Testis (tissue), 3 donors: Measurements from ENCODE around the gene NTM. TPM values are rescaled to one million over a fixed set of nuclear protein-coding genes. Genes with fewer than 3 reads are reported as not detected.

Source experiments
- DNase-seq: peaks from one replicate; pipeline ENCODE4 v3.0.0-alpha.2; 2019
- H3K27ac ChIP-seq, 2 donors: fragments of 200-600 bp; sonication (generic); one replicate each; pipeline ENCODE4 v1.5.1; 2019
- H3K27me3 ChIP-seq: fragments of 200-600 bp; sonication (generic); one replicate; pipeline ENCODE4 v1.5.1; 2019
- H3K36me3 ChIP-seq: fragments of 200-600 bp; sonication (generic); one replicate; pipeline ENCODE4 v1.5.1; 2017; ENCODE audit warnings: low read depth; ENCODE audit errors: missing control alignments
- H3K4me1 ChIP-seq: fragments of 200-600 bp; sonication (generic); one replicate; pipeline ENCODE4 v1.5.1; 2019
- H3K4me3 ChIP-seq, 2 donors: fragments of 200-600 bp; sonication (generic); one replicate each; pipeline ENCODE4 v1.5.1; 2017 to 2019
- H3K9me3 ChIP-seq: fragments of 200-600 bp; sonication (generic); one replicate; pipeline ENCODE4 v1.5.1; 2017
- CTCF ChIP-seq, 3 experiments: fragments of 450-650 bp in 2 of 3; fragments of 200-600 bp in 1 of 3; sonication (generic) in 1 of 3; IDR thresholded peaks; one replicate each; pipeline ENCODE4 v1.5.1; 2016 to 2019; ENCODE audit warnings: antibody characterized with exemption in 3 of 3, mild to moderate bottlenecking in 2 of 3, moderate library complexity in 1 of 3
- POLR2A ChIP-seq: fragments of 450-650 bp; IDR thresholded peaks from one replicate; pipeline ENCODE4 v1.6.1; 2017; ENCODE audit warnings: antibody characterized with exemption, mild to moderate bottlenecking, moderate library complexity
- WGBS, 2 donors: methylation state at CpG; one replicate each; pipeline ENCODE4 v1.1.5; 2018; 5-methylcytosine and 5-hydroxymethylcytosine counted together
- intact Hi-C: fragments of 100-400 bp; cut with DNase I; formaldehyde crosslinking; loops from one replicate; pipeline ENCODE4 v1.15.1; 2023; ENCODE audit warnings: low total_unique reads
- polyA plus RNA-seq: library from polyadenylated mRNA; stranded (reverse); fragments of 350-450 nt; fragmentation: Illumina TruSeq; extraction: RNeasy Lipid Tissue Mini Kit (QIAGEN cat#74804); gene quantifications from one replicate; pipeline ENCODE4 v1.2.3, GENCODE V29; 2014; ENCODE audit warnings: low read depth, low replicate concordance; ENCODE audit not compliant: insufficient read depth
- total RNA-seq, 2 donors: library from RNA; depleted of rRNA; stranded (reverse); fragments of >200 nt; gene quantifications; one replicate each; pipeline ENCODE4 v1.2.3, GENCODE V29; 2016

The NTM gene
- total and polyA plus RNA-seq, 3 donors from 2014 or later: 1.7 to 4.5 (median 1.8) TPM

GRCh38 chr11:131688048-131688693, 317.8 kb downstream of the NTM start:
- peak; percentile 69 for DNase-seq
- H3K9me3 ChIP-seq: no peaks in the 10 kb centered on the region
- no peaks in the 10 kb centered on the region for H3K4me1 ChIP-seq
- TF ChIP-seq CTCF (IDR thresholded peaks at IDR 0.05): peak; percentile 32 to 85 (median 67)
- no peak for TF ChIP-seq POLR2A
- no peaks in the 10 kb centered on the region for H3K27me3 ChIP-seq
- H3K4me3 ChIP-seq: peak overlapping the region in 1 of 2 donors; percentile 12
- H3K27ac ChIP-seq: no peak overlapping the region
- H3K36me3 ChIP-seq: no peaks in the 10 kb centered on the region
- intact Hi-C loops: no loop called here
- 11% methylated on average over 33 to 34 of the region's 34 CpGs for WGBS, 2 donors

DNA sequence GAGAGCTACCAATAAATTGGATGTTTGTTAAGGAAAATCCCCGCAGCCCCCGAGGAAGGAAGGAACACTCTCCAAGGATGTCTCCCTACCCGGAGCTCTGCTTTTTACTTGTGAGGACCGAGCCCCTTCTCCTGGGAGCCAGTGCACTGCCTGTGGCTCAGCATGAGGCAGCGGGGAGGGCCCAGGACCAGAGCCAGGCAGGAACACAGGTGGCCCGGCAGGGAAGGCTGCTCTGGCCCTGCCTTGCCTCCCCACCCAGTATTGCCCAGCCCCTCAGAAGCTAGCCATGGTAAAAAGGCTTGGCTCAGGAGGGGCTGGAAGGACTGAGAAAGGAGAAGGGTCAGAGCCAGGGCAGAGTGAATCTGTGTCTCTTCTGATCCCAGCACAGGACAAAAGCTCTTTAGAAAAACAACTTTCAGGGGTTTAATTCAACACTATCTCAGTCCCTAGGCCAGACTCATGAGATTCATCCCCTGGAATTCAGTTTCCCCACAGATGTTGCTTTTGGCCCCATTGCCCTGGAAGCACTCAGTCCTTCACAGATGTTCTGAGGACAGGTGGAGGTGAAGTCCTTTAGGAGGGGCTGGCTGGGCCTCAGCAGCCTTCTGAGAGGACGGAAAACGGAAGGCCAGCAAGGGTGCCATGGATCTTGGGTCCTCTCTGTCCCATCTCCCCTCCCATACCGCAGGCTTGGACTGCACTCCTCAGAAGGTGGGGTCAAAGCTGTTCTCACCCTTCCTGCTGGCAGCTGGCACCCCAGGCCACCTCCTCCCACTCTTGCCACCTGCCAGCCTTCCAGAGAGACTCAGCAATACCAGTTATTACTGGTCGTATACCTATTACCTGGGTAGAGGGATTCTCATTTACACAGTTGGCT, 318.9 kb downstream of the NTM start:
- Histone ChIP-seq H3K27ac (no peak overlapping the region), H3K27me3 (no peaks in the 10 kb centered on the region), H3K9me3 (no peaks in the 10 kb centered on the region), H3K4me1 (no peaks in the 10 kb centered on the region), H3K4me3 (no peak overlapping the region), H3K36me3 (no peaks in the 10 kb centered on the region)
- 80 to 81% methylated on average over 10 of the region's 10 CpGs for WGBS, 2 donors
- intact Hi-C loops: no loop called here
- no peak for DNase-seq
- TF ChIP-seq CTCF (IDR thresholded peaks at IDR 0.05) (no peak), POLR2A (no peak)

DNA sequence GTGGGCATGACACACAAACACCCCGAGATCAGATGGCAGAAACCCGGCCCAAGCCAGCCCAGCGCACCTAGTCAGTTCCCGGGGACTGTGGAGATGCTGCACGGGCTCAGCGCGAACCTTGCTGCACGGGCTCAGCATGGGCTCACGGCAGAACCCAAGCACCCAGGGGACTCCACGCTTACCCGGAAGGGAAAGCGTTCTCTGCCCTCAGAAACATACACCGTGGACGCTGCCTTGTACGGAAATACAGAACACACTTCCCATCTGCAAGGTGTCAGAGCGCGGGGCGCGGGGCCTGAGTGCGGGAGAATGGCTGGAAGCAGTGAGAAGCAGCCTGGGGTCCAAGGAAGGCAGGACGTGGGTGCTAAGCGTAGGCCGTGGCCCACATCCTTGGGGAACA, 319.9 kb downstream of the NTM start:
- no peaks in the 10 kb centered on the region for H3K36me3 ChIP-seq
- H3K9me3 ChIP-seq: no peaks in the 10 kb centered on the region
- DNase-seq: no peak
- no peaks in the 10 kb centered on the region for H3K27me3 ChIP-seq
- H3K27ac ChIP-seq: no peak overlapping the region
- TF ChIP-seq POLR2A (no peak), CTCF (IDR thresholded peaks at IDR 0.05) (no peak)
- no peaks in the 10 kb centered on the region for H3K4me1 ChIP-seq
- H3K4me3 ChIP-seq: no peak overlapping the region
- 85 to 94% methylated on average over 17 to 23 of the region's 23 CpGs for WGBS, 2 donors
- intact Hi-C loops: no loop called here

- no peak for DNase-seq
- no peaks in the 10 kb centered on the region for H3K36me3 ChIP-seq
- H3K27ac ChIP-seq: no peak overlapping the region
- WGBS, 2 donors: 76 to 81% methylated on average over 9 to 18 of the region's 18 CpGs
- H3K4me3 ChIP-seq: peak overlapping the region; percentile 15 to 40
- no peaks in the 10 kb centered on the region for H3K27me3 ChIP-seq
- TF ChIP-seq POLR2A (no peak), CTCF (IDR thresholded peaks at IDR 0.05) (no peak)
- no peaks in the 10 kb centered on the region for H3K9me3 ChIP-seq
- intact Hi-C loops: no loop called here
- no peaks in the 10 kb centered on the region for H3K4me1 ChIP-seq
Measured at GRCh38 chr11:131690776-131691175, 320.4 kb downstream of the NTM start.
